Mammary epithelial cell (primary cell): ENCODE measurements around the gene TET3.

ENCODE experiments used
- EZH2 ChIP-seq: IDR thresholded peaks from 2 replicates; pipeline ENCODE4 v1.6.1; 2012; ENCODE audit warnings: low read length, inconsistent platforms, borderline replicate concordance
- TF ChIP-seq, protein P1 (sequence below), 2 donors: IDR thresholded peaks in 1 of 2; conservative IDR thresholded peaks in 1 of 2; 2 replicates each; pipeline ENCODE4 v1.5.1; 2011 to 2012; ENCODE audit warnings: inconsistent platforms in 2 of 2, low read length in 2 of 2, mild to moderate bottlenecking in 2 of 2, control low read depth in 1 of 2, low read depth in 1 of 2; ENCODE audit not compliant: insufficient read depth in 1 of 2; ENCODE audit errors: extremely low read depth in 1 of 2

DNA sequence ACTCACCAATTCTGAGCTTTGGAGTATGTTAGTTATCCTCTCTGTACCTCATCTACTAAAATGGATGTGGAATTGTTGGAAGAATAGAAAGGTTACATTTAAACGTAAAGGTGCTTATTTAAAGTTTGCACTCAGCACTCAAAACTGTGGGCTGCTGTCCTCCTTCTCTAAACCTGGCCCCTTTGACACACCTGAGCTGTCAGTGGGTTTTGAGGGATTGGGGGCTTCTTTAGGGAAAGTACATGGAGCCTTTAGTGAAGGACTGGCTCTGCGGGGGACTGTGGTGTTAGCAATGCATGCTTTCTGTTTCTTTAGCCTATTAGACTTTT lies 47.2 kb downstream of the TET3 start:
- TF ChIP-seq, protein P1, sequence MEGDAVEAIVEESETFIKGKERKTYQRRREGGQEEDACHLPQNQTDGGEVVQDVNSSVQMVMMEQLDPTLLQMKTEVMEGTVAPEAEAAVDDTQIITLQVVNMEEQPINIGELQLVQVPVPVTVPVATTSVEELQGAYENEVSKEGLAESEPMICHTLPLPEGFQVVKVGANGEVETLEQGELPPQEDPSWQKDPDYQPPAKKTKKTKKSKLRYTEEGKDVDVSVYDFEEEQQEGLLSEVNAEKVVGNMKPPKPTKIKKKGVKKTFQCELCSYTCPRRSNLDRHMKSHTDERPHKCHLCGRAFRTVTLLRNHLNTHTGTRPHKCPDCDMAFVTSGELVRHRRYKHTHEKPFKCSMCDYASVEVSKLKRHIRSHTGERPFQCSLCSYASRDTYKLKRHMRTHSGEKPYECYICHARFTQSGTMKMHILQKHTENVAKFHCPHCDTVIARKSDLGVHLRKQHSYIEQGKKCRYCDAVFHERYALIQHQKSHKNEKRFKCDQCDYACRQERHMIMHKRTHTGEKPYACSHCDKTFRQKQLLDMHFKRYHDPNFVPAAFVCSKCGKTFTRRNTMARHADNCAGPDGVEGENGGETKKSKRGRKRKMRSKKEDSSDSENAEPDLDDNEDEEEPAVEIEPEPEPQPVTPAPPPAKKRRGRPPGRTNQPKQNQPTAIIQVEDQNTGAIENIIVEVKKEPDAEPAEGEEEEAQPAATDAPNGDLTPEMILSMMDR (conservative IDR thresholded peaks at IDR 0.05 in 1 of 2, IDR thresholded peaks at IDR 0.05 in 1 of 2; ENCODE audit: extremely low read depth in 1 of 2, insufficient read depth in 1 of 2, low read depth in 1 of 2, low read length in 2 of 2) = no peak
- TF ChIP-seq EZH2 = no peak
